OCI-LY1 (cell line): ENCODE data around the gene ADAT2.

Experiments
- CTCF ChIP-seq: fragments of 200-600 bp; sonication (generic), shearing (Covaris generic); IDR thresholded peaks from 2 replicates; pipeline ENCODE4 v1.5.1; 2017; ENCODE audit warnings: mild to moderate bottlenecking, antibody characterized with exemption, low read length, moderate library complexity, mixed read lengths
- EZH2 ChIP-seq: fragments of 200-600 bp; sonication (generic), shearing (Covaris generic); IDR thresholded peaks from 2 replicates; pipeline ENCODE4 v1.8.0; 2017; ENCODE audit warnings: borderline replicate concordance, mixed run types, mild to moderate bottlenecking, antibody characterized with exemption, low read length, moderate library complexity, mixed read lengths

GRCh38 chr6:143441010-143441409 lies 9.5 kb downstream of the ADAT2 start:
- TF ChIP-seq CTCF = no peak
- no peak for TF ChIP-seq EZH2
